KBM-7 (cell line): ENCODE results near the gene TAX1BP3.

Source experiments
- DNase-seq: peaks from one replicate; pipeline ENCODE4 v3.0.0-alpha.2; 2015
- in situ Hi-C: fragments of 300-500 bp; cut with MboI; formaldehyde crosslinking; loops from 2 replicates; pipeline ENCODE4 v1.14.3; 2020; ENCODE audit warnings: low sequenced_read_pairs, low pct_unique_long_range_greater_than_20kb, mixed read lengths

The TAX1BP3 gene

GRCh38 chr17:3636908-3637373 is 31.4 kb downstream of the TAX1BP3 start:
- DNase-seq, result no peak
- in situ Hi-C loops, result no loop called here

- in situ Hi-C loops, result no loop called here
- DNase-seq, result peak; percentile 97
These were observed 32.0 kb downstream of the TAX1BP3 start, which contains the start of the genes CTNS and SHPK for GRCh38 chr17:3636154-3636907. Gene CTNS, plus strand, starts transcription at chr17:3636760. Its CDS starts 3,447 bp downstream, at chr17:3640207. Gene SHPK, minus strand, starts transcription at chr17:3636250. Its CDS starts 31 bp downstream, at chr17:3636219.

GRCh38 chr17:3635474-3636153 is 32.8 kb downstream of the TAX1BP3 start:
- in situ Hi-C loops, result no loop called here
- DNase-seq, result no peak

DNA sequence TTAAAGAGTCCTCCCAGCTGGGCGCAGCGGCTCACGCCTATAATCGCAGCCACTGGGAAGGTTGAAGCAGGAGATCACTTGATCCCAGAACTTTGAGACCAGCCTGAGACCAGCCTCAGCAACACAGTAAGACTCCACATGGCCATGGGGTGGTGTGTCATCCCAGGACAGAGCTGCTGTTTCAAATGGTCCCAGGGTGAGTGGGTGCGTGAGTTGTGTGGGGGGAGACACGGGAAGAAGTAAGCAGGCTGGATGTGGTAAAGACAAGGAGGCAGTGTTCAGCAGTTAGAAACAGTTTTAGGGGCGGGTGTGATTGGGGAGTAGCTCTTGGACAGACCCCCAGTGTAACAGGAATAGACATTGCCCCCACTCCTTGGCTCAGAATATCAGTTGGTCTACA is 36.1 kb downstream of the TAX1BP3 start:
- in situ Hi-C loops, result no loop called here
- DNase-seq, result no peak

GRCh38 chr17:3630781-3631180 is 37.6 kb downstream of the TAX1BP3 start:
- in situ Hi-C loops, result no loop called here
- peak; percentile 47 for DNase-seq

DNA sequence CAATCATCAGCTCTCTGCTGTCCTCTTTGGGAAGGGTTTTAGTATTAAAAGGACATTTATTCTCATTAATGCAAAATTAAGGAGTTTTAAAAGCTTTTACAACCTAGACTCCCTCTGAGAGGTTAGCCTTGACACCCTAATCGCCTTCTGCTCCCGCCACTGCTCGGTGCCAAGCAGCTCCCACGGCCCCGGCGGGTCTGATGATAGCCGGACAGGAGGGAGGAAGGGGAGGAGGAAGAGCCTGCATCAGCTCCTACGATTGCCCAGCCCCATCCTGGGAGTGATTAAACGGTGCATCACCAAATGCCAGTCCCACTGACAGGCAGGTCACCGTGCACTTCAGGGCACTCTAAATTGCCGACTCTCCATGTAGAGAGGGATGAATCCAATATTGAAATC is 40.6 kb downstream of the TAX1BP3 start:
- in situ Hi-C loops, result no loop called here

DNA sequence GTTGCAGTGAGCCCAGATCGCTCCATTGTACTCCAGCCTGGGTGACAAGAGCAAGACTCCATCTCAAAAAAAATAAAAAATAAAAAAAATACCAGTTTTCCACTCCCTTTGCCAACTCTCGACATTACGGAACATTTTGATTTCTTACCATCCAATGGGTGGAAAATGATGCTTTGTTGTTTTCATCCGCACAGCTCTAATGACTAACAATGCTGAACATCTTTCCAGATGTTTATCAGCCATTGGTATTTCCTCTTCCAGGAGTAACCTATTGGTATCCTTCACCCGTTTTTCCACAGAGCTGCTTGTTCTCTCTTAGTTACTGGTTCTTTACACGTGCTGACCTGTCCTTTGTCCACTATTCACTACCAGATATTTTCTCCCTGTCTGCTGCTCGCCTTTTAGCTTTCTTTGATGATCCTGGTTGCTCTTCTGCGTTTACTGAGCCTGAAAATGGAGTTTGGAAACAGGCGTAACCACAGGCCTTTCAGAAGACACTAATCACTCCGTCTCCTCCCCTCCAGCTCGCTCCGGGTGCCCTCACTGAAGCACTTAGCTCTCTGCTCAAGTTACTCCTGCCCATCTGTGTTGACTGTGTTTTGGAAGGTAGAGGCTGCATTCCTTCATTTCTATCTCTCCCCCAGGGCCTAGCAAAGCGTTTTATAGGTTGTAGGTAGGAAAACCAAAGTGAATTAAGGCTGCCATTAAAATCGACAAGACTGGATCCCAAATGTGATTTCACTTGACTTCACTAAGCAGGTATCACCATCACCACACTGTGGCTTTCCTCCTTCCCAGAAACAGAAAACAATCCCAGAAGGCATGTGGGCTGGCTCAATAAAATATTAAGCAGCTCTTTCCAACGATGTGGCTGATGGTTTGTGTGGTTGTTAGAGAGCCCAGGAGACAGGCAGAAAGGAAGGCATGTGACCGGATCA is 41.3 kb downstream of the TAX1BP3 start:
- DNase-seq, result no peak
- in situ Hi-C loops, result no loop called here

More for the DNA sequence above, 40.6 kb downstream of the TAX1BP3 start:
- DNase-seq, result no peak

DNA sequence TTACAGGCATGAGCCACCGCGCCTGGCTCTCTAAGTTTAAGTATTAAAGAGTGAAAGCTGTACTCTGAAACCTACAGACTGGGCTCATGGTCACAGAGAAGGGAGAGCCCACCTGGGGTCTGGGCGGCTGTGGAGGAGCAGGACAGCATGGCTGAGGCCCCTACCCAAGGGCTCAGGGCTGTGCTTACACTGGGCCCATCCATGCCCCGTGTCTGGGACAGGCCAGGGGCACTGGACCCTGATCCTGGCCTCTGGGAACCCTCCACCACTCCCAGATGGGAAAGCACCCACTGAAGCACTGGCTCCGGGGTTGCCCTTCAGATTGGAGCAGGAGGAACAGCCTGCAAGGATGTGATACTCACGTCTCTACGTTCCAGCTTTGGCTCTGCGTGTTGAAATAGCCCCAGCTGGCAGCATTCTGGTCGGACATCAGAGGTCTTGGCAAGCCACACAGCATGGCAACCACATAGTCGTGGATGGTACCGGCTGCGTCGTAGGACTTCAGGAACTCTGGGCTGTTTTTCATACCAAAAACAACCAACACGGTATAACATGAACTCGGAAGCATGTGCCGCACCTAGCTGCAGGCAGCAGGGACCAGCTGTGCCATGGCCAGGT is 45.3 kb downstream of the TAX1BP3 start:
- in situ Hi-C loops, result no loop called here
- no peak for DNase-seq

DNA sequence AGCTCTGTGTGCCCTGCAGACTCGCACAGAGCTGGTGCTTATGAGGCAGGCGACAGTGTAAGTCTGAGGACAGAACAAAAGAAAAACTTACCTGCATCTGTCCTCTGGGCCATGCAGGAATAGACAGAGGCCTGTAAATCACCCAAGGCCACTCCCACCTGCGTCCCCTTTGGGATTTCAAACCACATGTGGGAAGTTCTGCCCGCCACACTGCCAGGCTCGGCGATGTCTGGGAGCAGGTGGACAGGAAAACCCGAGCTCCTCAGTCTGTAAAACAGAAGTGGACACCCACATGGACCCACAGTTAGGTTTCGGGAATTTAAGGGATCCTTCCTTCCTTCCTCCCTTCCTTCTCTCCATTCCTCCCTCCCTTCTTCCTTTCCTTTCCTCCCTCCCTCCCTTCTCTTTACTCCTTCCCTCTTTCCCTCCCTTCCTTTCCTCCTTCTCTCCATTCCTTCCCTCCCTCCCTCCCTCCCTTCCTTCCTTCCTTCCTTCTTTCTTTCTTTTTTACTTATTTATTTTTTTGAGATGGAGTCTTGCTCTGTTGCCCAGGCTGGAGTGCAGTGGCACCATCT is 47.1 kb downstream of the TAX1BP3 start:
- in situ Hi-C loops, result no loop called here
- DNase-seq, result no peak

- DNase-seq, result no peak
- in situ Hi-C loops, result no loop called here
These were observed 53.1 kb downstream of the TAX1BP3 start for GRCh38 chr17:3615160-3615870.

DNA sequence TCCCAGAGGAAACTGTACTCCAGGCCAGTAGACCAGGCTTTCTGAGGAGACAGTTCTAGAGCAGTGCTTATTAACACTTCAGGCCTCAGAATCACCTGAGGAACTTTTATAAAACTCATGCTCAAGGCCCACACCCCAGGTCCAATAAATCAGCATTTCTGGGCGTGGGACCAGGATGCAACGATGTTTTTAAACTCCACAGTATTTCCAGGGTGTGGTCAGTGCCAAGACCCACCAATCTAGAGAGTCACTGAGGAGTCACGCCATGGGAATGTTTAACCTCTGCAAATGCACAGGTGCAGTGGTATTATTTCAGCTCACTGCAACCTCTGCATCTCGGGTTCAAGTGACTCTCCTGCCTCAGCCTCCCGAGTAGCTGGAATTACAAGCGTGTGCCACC is 55.3 kb downstream of the TAX1BP3 start:
- DNase-seq, result no peak
- in situ Hi-C loops, result no loop called here
